ENCODE results near the gene GPLD1.

Gene GPLD1

GRCh38 chr6:24497254-24497970 is 8.0 kb upstream of the GPLD1 start:
- no peak for DNase-seq (ENCODE audit: low spot score)

GRCh38 chr6:24494821-24495795 is 5.7 kb upstream of the GPLD1 start, which contains the start of gene ALDH5A1:
ALDH5A1 (plus strand) TSS chr6:24494969; CDS start chr6:24494997, 28 bp downstream.
- peak; percentile 57 for DNase-seq (ENCODE audit: low spot score)

DNA sequence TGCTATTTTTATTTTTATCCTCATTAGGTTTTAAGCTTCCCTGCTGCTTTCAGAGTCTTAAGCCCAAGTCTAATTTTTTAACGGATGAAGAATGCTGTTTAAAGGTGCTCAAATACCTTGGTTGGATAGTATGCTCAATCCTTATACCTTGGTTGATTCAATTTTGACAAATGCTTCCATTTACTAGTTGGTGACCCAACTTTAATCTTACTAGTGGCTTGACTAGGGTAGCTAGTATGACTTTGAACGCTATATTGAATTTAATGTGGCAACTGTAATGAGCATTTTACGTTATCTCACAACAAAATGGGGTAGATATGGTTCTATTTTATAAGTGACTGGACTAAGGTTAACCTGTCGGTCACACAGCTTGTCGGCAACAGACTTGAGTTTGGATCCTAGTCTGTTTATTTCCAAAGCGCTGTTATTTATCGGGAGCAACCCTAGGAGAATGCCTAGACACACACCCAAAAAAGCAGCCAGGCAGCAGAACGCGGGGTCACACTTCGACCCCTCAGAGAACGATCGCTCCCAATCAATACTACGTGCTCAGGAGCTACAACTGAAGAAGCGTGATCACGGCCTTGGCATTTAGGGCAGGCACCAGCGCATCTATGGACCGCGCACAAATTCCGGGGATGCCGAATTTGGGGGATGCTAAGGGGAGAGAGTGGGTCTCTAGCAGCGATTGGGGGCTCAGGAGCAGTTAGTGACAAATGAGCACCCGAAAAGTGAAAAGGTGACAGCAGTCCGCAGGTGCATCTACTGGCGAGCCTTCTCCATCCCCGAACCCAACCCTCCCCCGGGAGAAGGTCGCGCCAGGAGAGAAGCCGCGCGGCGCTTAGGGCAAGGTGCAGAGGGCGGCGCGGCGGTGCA is 4.8 kb upstream of the GPLD1 start:
- no peak for DNase-seq (ENCODE audit: low spot score)

DNA sequence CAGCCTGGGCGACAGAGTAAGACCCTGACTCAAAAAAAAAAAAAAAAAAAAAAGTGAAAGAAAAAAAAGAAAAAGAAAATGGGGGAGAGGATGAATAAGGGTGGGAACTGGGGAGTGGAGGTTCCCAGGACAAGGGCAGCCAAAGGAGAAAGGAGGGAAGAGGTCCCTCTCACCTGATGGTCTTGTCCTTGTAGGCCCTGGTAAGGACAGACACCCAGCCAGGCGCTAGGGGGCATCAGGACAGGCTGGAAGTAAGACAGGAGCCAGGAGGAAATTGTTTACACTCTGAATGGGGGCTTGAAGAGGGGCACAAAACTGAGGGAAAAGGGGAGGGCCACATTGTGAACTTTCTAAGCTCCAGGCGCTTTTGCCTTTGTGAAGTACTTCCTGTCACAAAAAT is 3.1 kb upstream of the GPLD1 start:
- DNase-seq (ENCODE audit: low spot score): no peak

GRCh38 chr6:24490948-24491347 is 1.6 kb upstream of the GPLD1 start:
- DNase-seq (ENCODE audit: low spot score): no peak

- no peak for DNase-seq (ENCODE audit: low spot score)
These were observed 503 bp upstream of the GPLD1 start for GRCh38 chr6:24489881-24490280.

DNA sequence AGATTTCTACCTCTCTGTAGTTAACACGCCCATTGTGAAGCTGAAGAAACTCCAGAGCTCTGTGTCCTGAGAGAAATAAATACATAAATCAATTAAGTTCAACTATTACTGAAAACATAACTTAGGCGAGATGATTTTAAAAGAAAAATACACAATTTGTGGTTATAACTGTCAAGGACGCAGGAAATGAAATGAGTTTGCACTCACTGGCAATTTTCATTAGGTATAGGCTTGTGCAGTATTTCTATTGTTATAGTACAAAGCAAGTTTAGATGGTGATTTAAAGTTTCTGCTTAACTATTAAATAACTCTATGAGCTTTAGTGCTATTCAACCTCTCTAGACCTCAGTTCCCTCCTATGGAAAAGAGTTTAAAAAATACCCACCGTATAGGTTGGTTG is 3.3 kb downstream of the GPLD1 start:
- no peak for DNase-seq (ENCODE audit: low spot score)

DNA sequence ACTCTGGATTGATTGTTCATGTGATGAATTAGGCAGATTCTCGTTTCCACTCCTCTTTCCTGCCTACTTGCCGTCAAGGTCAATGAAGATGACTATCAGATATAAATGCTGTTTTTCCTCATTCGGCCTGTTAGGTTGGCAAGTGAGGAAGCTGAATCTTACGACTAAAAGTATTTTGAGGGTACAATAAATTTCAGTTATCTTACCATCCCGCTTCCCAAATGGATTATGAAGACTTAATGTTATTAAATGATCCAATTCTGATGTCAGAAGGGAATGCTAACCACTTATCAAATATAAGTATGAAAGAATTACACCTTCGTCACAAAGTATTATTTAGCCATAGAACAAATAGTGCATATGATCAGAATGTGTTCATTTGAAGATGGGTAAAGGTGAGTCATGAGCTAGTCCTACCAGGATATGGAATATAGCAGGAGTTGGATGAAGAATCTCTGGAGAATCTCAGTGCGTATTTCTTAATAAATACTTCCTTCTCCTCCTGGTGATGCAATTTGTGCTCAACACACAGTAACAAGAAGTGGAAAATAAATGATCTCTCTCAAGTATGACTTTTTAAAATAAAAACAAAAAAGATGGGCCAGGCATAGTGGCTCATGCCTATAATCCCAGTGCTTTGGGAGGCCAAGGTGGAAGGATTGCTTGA is 4.6 kb downstream of the GPLD1 start:
- DNase-seq (ENCODE audit: low spot score): no peak

DNA sequence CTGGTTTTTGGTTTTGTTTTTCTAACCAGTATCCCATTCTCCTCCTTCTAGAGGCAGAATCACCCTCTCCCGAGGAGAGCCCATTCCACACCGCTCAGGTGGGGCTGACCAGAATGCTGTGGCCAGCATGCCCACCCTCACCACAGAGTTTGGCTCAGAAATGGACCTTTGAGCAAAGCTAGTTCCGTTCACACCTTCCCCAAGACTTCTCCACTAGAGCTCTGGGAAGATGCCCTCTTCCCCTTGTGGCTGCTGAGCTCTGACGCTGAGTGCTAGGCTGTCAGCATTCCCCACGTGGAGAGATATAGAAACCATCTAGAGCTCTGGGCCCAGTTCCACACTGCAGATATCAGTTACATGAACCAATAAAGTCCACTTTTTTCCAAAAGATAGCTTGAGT is 7.9 kb downstream of the GPLD1 start:
- no peak for DNase-seq (ENCODE audit: low spot score)

GRCh38 chr6:24480705-24481104 is 8.7 kb downstream of the GPLD1 start:
- DNase-seq (ENCODE audit: low spot score): no peak

- DNase-seq (ENCODE audit: low spot score): no peak
These were observed 10.5 kb downstream of the GPLD1 start for GRCh38 chr6:24478903-24479302.

- no peak for DNase-seq (ENCODE audit: low spot score)
These were observed 12.3 kb downstream of the GPLD1 start for GRCh38 chr6:24477070-24477469.

DNA sequence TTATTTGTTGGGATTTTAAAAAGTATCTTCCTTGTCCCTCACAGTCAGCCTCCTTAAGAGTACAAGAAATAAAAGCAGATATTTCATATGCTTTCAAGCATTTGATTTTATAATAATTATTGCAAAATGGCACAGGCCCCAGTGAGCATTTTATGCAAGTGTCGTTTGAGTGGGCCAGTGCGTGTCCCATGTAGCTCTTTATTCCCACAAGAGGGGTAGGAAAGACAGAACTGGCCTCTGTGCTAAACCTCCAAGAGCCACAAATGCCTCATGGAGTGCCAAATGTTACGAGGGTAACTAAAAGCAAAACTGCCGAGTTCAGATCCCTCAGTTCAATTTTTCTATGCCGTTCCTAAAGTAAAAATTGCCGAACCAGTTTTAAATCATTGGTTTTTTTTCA is 12.7 kb downstream of the GPLD1 start:
- no peak for DNase-seq (ENCODE audit: low spot score)

DNA sequence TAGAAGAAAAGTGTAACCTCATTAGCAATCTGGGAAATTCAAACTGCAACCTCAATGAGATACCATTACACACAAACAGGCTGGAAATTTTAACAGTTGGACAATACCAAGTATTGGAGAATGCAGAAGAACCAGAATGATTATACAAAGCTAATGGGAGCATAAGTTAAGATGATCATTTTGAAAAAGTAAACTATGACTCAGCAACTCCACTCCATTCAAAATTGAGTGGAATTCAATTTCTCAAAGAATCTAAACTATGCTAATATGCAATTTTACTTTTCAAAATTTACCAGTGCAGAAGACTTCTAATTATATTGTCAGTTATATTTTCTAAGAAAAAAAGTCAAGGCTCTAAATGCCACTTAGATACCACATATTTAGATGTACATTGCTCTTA is 17.2 kb downstream of the GPLD1 start:
- DNase-seq (ENCODE audit: low spot score): no peak

DNA sequence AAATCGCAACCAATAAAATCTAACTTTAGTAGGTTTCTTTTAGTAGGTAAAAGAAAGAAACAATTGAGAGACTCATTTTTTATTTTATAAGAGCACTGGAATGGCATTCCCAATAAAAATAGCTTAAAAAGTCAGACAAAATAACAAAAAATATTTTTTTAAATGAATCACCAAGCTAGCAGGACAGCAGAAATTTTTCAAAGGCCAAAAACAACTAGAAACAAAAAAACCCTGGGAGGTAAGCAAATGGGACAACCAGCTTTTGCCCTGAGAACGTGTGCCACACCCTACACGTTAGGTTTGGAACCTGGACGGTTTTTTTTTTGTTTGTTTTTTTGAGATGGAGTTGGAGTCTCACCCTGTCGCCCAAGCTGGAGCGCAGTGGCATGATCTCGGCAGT is 19.6 kb downstream of the GPLD1 start:
- no peak for DNase-seq (ENCODE audit: low spot score)

DNA sequence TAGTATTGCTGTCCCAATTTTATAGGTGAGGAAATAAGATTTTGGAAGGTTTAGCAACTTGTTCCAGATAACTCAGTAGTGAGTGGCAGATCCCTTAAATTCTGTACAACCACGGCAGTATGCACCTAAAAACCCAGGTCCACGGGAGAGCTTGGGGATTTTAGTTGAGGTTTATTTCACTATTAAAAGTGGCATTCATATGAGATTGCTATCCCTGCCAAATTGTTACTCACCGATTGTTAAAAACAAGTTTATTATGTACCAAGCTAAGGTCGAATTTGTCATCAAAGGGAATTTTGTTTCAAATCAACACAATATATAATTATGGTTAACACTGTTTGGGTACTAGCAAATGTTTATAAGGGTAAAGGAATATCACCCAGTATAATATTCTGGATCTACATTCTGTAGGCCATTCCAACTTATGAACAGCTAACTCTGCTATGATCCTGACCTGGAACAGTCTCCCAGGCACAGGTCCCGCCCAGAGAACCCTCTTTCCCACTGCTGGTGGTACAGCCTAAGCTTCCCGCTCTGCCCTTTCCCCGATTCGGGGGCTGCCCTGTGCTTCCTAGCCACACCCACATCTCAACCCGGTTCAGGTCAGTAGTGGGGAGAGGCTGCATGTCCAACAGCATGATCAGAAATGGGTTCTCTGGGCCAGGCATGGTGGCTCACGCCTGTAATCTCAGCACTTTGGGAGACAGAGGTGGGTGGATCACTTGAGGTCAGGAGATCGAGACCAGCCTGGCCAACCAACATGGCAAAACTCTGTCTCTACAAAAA is 24.9 kb downstream of the GPLD1 start:
- no peak for DNase-seq (ENCODE audit: low spot score)

DNA sequence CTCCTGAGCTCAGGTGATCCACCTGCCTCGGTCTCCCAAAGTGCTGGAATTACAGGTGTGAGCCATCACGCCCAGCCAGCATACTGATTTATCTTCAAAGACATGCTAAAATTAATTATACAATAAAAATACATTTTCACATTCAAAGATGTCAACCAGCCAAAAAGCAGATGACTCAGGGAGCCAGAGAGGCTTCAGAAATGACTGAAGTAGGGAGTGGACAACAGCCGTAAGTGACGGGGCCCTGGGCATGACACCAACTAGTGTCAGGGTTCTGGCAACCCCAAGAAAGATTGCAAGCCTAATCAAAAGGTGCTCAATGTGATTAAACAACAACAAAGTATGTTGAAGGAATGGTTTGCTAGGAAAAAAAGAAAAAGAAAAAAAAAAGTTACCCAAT is 28.4 kb downstream of the GPLD1 start:
- DNase-seq (ENCODE audit: low spot score): no peak

DNA sequence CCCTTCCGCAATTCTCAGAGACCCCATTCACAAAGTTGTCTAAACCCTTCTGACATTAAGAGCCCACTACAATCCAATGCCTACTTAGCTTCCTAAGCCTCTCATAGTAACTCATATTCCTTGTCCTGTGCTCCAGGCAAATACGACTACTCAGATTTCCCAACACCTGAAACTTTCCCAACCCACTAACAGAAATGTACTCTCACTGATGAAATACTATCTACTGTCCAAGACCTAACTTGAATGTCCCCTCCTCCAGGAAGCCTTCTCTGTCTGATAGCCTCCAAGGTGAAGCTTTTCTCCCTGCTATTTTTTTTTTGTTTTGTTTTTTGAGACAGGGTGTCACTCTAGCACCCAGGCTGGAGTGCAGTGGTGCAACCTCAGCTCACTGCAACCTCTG is 30.4 kb downstream of the GPLD1 start:
- DNase-seq (ENCODE audit: low spot score): no peak

DNA sequence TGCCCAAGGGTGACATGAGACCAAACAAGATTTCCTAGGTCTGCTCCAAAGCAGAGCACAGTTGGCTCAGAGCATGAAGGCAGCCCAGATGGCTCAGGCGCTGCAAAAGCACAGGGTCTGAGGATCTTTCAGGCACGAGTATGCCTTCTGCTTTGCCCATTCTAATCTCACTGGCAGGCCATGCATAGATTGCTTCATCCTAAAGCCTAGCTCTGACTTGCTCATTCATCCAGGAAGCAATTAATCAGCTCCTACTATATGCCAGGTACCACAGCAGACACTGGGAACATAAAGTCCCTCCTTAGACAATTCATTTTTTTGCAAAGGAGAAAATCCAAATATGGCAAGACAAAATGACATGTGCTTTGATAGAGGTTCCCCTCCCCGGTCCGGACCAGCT is 31.2 kb downstream of the GPLD1 start:
- DNase-seq (ENCODE audit: low spot score): no peak

DNA sequence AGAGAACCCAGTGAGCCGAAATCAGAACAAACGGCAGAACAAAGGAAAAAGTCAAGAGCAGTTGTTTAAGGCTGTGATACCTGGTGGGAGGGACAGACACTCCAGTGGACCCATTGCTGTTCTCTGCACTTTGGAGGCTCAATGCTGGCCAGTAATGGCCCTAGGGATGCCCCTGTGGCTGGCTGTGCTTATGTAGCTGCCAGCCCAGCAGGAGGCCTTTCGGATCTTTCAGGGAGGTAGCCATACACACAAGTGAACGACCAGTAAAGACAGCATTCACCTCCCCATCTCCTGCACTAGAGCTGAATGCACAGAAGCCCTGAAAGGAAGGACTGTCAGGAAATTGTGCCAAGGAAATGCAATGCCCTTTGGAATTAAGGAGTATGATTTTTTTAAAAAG is 34.3 kb downstream of the GPLD1 start:
- DNase-seq (ENCODE audit: low spot score): no peak

GRCh38 chr6:24454452-24454851 is 34.9 kb downstream of the GPLD1 start:
- no peak for DNase-seq (ENCODE audit: low spot score)

Data from AG08395 (cell line).